NCI-H524 treated with DMSO at 0.1 percent for 48 hours (cell line): ENCODE measurements around the gene RGS19.
"Not testable (repeated sequence)": the region's sequence is repeated elsewhere in the genome, so short reads cannot be mapped to it uniquely, and the experiment has no call there.

Source experiments
- DNase-seq: peaks from one replicate; lab custom pipeline; 2025; lab: John Stamatoyannopoulos, UW

Gene RGS19

DNA sequence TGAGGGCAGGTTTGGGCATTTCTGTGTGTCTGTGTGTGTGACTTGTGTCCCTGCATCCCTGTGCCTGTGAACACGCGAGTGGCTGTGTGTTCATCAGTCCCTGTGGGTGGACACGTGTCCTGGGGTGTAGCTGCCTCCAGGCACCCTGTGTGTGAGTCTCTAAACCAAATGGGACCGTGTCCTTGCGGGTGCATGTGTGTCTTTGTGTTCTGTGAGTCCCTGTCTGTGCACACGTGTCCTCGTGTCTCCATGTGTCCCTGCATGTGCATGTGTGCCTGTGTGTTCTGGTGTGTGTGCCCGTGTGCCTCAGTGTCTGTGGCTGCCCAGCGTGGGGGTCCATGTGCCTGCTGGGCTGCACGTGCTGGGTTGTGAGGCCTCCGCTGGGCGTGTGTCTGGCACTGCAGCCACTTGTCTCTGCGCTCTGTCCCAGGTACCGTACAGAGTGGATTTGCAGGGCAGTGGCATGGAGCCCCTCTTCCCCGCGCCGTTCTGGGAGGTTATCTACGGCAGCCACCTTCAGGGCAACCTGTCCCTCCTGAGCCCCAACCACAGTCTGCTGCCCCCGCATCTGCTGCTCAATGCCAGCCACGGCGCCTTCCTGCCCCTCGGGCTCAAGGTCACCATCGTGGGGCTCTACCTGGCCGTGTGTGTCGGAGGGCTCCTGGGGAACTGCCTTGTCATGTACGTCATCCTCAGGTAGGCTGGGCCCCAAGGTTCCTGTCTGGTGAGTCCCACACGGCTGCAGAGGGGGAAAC lies 13.1 kb upstream of the RGS19 start:
- no peak for DNase-seq

- no peak for DNase-seq
Observed at GRCh38 chr20:64091770-64092169, 12.5 kb upstream of the RGS19 start.

DNA sequence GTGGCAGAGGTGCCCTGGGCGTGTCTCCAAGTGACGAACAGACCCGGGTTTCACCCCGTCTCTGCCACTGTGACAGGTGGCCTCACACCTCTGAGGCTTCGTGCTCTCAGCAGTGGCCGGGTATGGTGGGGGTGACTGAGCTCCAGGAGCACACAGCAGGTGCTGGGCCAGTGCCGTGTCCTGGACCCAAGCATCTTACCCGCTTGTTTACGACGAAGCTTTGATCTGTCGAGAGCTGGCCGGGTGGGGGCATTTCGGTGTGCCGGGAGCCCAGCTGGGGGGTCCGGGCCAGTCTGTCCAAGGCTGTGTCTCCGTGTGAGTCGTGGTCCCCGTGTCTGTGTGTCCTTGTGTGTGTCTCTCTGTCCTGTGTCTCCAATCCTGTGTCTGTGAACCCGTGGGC lies 12.0 kb upstream of the RGS19 start:
- no peak for DNase-seq

DNA sequence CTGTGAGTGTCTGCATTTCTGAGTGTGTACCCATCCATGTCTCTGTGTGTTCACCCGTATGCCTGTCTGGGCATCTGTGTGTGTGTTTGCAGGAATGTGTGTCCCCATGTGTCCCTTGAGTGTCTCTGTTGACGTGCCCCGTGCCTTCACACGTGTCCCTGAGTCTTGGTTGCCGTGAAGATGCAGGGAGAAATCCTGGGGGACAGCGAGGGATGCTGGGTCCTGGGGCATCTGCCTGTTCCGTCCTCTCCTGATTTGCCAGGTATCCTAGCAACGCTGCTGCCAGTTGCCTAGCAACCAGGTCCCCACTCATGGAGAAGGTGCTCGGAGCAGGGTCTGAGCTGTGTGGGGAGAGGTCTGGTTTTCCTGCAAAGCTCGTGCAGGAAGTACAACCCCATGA lies 10.8 kb upstream of the RGS19 start:
- DNase-seq = peak; percentile 47

DNA sequence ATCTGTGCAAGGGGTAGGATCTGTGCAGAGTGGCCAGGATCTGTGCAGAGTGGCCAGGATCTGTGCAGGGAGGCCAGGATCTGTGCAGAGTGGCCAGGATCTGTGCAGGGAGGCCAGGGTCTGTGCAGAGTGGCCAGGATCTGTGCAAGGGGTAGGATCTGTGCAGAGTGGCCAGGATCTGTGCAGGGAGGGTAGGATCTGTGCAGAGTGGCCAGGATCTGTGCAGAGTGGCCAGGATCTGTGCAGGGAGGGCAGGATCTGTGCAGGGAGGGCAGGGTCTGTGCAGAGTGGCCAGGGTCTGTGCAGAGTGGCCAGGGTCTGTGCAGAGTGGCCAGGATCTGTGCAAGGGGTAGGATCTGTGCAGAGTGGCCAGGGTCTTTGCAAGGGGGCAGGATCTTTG lies 9.3 kb upstream of the RGS19 start:
- not testable (repeated sequence) for DNase-seq

DNA sequence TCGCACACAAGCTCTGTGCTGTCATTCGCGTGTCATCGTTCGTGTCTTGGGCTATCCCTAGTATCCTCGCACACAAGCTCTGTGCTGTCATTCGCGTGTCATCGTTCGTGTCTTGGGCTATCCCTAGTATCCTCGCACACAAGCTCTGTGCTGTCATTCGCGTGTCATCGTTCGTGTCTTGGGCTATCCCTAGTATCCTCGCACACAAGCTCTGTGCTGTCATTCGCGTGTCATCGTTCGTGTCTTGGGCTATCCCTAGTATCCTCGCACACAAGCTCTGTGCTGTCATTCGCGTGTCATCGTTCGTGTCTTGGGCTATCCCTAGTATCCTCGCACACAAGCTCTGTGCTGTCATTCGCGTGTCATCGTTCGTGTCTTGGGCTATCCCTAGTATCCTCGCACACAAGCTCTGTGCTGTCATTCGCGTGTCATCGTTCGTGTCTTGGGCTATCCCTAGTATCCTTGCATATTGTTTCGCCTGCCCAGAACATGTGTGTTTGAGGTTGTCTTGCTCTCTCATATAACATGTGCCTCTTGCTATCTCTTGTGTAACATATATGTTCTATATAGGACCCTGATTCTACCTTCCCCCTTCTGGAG lies 8.0 kb upstream of the RGS19 start:
- DNase-seq = not testable (repeated sequence)

DNA sequence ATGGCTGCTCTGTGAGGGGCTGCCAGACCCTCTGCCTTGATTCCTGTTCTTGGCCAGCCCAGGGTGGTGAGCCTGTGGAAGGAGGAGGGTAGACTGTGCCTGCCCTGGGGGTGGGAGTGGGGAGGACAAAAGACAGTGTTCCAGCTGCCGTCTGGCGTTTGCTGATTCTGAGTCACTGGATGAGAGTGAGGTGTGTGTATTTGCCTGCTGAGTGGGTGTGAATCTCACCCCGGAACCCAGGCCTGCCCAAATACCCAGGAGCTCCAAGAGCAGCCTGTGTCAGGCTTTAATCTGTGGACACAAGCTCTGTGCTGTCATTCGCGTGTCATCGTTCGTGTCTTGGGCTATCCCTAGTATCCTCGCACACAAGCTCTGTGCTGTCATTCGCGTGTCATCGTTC lies 7.5 kb upstream of the RGS19 start:
- no peak for DNase-seq

DNA sequence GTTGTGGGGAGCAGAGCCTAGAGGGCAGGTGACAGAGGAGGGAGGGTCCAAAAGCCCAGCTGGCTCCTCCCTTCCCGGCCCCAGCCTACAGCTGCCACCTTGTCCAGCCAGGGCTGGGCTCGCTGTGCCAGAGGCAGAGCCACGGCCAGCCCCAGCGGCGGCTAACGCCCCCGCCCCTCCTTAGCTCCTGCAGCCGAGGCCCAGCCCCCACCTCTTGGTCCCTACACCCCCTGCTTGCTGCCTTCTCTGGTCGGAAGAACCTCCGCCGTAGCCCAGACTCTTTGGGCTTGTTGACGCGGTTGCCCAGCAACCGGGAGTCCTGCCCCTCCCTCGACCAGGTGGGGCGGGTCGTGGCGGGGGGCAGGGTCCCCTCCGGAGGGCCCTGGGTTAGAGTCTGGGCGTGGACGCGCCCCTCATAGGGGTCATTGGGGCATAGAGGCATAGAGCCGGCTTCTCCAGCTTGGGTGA lies 5.4 kb upstream of the RGS19 start:
- DNase-seq = no peak

DNA sequence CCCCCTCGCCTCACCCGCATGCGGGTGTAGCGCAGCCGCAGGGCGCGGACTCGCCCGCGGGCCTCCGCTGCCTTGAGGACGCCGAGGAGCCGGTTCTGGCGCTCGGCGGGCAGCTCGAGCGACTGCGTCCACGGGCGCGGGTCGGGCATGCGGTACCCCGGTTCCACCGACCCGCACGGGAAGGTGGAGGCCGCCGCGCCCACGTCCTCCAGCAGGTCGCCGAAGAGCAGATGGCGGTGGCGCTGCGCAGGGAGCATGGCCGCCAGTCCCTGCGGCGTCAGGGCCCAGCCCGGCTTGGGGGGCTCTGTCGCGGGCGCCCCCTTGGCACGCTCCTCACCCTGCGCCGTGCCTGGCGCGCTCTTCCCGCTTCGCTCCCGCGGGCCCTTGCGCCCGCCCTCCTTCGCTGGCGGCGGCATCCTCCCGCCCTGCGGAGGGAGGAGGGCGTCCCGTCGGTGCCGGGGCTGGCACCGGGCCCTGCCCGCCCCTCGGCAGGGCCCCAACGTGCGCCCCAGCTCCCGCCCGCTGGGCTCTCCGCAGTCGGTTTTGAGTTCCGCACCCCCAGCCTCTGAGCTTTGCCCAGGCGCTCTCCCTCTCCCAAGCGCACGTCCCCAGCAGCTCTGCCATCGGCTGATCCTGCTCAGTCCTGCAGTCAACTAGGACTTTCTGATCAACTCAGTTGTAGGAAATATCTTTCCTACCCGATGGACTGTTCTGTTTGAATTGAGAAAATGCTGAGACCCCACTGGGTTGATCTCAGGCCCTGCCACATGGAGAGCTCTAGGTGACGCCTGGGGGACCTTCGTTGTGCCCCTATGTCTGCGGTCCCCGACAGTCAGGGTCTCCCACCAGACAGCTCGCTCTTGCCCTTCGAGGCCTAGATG lies 4.7 kb upstream of the RGS19 start, which contains the start of gene LKAAEAR1:
TSS of gene LKAAEAR1 (minus strand) at position 595 of the 881 bp plus-strand sequence. CDS start at position 416, 179 bp downstream.
- DNase-seq = no peak

DNA sequence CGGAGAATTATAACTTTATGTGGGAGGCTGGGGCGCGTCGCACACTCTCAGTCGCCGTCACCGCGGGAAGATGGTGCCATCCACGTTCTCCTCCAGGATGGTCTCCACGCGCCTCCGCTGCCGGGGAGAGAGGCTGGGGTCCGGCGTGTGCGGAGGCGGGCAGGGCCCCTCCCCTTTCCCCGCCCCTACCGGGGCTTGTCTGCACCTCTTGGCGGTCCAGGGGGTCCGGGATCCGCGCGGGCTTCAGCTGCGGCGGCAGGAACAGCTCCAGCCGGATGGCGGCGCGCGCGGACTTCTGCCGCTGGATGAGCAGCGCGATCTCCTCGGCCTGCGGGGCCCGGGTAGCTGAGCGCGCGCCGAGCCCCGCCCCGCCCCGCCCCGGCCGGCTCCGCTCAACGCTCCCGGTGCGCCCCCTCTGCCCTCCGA lies 4.1 kb upstream of the RGS19 start:
- peak; percentile 13 for DNase-seq

DNA sequence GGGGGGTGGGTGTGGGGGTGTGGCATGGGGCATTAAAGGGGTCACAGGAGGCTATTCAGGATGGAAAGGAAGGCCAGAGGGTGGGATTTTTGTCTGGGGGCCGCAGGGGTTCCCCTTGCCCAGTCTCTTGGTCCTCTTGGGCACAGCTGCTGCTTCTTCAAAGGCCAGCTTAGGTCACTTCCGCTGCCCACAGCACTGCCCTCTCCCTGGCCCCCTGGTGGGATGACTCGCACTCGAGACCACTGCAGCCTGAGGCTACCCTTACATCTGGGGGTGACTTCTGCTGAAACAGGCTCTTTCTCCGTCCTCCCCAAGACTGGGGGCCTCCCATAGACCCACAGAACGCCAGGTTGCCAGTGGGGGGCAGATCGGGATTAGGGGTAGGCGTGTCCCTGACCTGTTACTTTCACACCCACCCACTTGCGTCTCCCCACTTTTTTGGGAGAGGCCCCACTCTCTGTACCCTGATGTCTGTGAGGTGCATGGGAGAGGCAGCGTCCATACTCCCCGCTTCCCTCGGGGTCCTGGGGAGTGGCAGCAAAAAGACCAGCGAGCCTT lies 3.6 kb upstream of the RGS19 start:
- no peak for DNase-seq

GRCh38 chr20:64082126-64082731 lies 2.9 kb upstream of the RGS19 start:
- no peak for DNase-seq

DNA sequence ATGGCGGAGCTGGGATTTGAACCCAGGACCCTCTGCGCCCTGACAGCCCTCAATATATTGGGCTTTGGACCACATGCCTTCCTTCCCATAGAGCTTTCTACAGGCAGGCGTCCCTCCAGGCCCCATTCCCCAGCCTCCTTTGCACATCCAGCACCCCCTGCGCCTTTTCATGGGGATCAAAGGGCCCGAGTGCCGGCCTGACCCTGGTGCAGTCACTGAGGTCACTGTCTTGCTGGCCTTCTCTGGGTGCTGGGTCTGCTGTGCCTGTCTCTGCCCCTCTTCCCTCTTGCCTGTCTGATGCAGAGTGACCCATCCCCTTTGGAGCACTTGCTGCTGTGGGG lies 2.3 kb upstream of the RGS19 start:
- DNase-seq = no peak

- DNase-seq = no peak
Observed at GRCh38 chr20:64080813-64081623, 1.7 kb upstream of the RGS19 start.

DNA sequence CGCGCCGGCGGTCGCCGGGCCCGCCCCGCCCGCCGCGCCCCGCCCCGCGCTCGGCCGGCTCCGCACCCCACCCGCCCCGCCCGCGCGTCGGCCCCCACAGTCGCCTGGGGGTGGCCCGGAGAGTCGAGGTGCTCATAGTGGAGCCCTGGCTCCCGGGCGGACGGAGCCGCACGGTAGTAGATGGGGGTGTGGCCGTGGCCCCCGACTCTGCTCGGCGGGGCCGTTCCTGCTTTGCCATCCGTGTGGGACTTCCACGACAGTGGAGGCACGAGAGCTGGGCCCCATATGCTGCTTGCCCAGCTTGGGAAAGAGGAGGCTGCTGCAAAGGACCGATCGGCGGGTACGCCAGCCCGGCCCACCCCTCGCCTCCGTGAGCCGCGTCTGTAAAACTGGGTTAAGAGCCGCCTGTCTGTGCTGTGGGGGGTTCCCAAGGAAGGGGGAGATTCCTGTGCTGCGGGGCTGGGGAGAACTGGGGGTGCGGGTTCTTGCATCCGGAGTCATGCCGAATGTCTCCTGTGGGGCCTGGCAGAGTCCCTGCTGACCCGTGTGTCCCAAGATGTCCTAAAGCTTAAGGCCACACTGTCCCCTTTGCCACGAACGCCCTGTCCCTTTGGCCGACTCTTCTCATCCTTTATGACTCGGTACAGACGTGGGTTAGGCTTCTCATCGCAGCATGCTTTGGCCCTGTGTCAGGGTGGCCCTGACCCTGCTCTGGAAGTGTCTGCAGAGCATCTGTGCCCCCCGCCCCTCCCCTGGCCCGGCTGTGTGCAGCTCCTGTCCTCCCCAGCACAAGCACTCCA lies 895 bp upstream of the RGS19 start, which contains the start of gene OPRL1:
TSS of gene OPRL1 (plus strand) at position 70 of the 800 bp plus-strand sequence. CDS start 12,639 bp downstream, outside the sequence.
- no peak for DNase-seq

GRCh38 chr20:64078934-64079272 lies 415 bp downstream of the RGS19 start:
- DNase-seq = no peak

DNA sequence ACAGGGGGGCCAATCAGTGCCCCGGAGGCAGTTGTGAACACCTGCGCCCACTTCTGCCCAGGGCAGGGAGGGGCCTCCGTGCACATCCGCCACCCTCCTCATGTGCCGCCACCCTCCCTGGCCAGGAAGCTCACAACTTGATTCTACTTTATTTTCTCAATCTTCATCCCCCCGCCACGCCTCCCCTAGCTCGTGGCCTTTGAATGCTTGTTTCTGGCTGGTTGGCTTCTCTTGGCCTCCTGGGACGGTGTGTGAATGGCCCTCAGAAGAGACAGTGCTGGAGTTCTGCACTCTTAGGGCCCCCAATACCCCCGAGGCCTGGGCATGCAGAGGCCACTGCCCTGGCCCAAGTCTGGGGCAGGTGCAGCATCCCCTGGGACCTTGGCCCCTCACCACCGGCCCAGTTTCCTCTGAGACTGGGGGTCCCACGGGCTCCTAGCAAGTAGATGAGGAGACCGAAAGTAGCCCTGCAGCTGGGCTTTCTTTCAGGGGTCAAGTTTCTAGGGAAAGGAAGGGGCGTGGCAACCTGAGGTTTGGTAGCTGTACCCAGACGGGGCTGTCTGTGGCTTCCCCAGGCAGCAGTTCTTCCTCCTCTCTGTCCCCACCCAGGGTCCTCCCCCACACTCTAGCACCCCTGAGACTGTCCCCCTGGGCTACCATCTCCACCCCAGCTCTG lies 1.3 kb downstream of the RGS19 start:
- DNase-seq = no peak

GRCh38 chr20:64077541-64077875 lies 1.8 kb downstream of the RGS19 start:
- no peak for DNase-seq

DNA sequence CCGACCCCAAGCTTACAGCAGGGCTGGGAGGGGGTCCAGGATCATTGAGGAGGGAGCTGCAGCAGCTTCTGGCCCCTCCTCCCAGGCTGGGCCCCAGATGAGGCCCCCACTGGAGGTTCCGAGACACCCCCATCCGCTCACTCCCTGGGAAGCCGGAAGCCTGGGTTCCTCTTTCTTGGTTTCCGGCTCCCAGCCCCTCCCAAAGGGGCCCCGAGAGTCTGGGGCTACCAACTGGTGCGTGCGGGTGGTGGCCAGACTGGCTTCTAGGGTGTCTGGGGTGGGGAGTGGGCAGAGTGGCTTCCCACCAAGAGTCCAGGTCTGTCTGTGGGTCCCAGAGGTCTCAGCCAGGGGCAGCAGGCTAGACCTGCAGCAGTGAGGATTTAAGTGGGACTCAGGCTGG lies 2.2 kb downstream of the RGS19 start:
- DNase-seq = no peak
